Stimulated activated naive CD8-positive, alpha-beta T cell treated with anti-CD3 and anti-CD28 coated beads, Interleukin-15, amount 100 ng/mL, for 72 hours (primary cell): ENCODE results near the gene DCAF5.

ENCODE experiments used
- ATAC-seq: fragments of 150-1000 bp; cut with Tn5 transposase; 2 replicates; pipeline ENCODE4 v1.10.0; 2021; ENCODE audit warnings: mild to moderate bottlenecking, moderate library complexity
- DNase-seq, 2 donors: peaks; one replicate each; pipeline ENCODE4 v3.0.0; 2021 to 2022
- H3K27ac Mint-ChIP-seq, 2 donors: one replicate each; pipeline ENCODE4 v1.8.0; 2022; ENCODE audit warnings: mild to moderate bottlenecking in 2 of 2, mixed read lengths in 2 of 2, moderate library complexity in 2 of 2
- H3K27me3 Mint-ChIP-seq: one replicate; pipeline ENCODE4 v1.8.0; 2022; ENCODE audit warnings: mixed read lengths
- H3K4me1 Mint-ChIP-seq: one replicate; pipeline ENCODE4 v1.8.0; 2022; ENCODE audit warnings: mild to moderate bottlenecking, mixed read lengths
- H3K4me3 Mint-ChIP-seq, 2 donors: one replicate each; pipeline ENCODE4 v1.8.0; 2022; ENCODE audit warnings: mild to moderate bottlenecking in 2 of 2, mixed read lengths in 2 of 2, moderate library complexity in 1 of 2
- H3K9me3 Mint-ChIP-seq, 2 donors: one replicate each; pipeline ENCODE4 v1.8.0; 2022; ENCODE audit warnings: mixed read lengths in 2 of 2

DCAF5 gene

DNA sequence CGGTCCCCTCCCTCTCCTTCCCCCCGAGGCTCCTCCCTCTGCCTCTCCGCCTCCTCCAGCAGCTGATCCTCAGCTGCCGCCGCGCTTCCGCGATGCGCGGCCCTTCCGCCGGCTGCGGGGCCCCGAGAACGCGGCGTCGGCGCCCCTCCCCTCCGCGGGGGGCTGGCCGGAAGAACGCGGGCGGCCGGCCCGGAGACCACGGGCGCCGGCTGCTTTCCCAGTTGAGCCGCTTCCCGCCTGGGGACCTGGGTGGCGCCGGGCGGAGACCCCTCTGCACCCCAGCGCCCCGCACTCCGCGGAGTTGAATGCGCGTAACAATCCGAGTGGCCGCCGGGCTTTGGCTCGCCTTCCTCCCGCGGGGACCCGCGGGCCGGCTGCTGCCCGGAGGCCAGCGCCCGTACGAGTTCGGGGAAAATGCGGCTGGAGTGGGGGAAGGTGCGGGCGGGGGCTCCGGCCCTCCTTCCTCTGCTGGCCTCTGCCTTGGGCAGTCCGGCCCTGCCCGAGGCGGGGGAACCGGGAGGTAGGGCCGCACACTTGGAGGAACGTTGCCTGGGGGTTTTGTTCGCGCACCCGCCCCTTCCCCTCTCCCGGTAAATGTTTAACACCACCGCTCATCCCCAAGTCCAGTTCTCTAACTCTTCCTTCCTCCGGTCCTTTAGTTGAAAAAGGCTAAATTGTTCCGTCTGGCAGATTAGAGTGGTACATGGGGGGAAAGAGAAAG lies 393 bp upstream of the DCAF5 start:
- Mint-ChIP-seq H3K9me3 (no peaks in the 10 kb centered on the region), H3K27ac (peak overlapping the region; percentile 63 to 80), H3K4me3 (peak overlapping the region; percentile 91 to 96), H3K27me3 (no peaks in the 10 kb centered on the region), H3K4me1 (peaks cover 34% of the 10 kb centered on the region)
- peak; percentile 94 for ATAC-seq
- peak; percentile 89 to 92 for DNase-seq

DNA sequence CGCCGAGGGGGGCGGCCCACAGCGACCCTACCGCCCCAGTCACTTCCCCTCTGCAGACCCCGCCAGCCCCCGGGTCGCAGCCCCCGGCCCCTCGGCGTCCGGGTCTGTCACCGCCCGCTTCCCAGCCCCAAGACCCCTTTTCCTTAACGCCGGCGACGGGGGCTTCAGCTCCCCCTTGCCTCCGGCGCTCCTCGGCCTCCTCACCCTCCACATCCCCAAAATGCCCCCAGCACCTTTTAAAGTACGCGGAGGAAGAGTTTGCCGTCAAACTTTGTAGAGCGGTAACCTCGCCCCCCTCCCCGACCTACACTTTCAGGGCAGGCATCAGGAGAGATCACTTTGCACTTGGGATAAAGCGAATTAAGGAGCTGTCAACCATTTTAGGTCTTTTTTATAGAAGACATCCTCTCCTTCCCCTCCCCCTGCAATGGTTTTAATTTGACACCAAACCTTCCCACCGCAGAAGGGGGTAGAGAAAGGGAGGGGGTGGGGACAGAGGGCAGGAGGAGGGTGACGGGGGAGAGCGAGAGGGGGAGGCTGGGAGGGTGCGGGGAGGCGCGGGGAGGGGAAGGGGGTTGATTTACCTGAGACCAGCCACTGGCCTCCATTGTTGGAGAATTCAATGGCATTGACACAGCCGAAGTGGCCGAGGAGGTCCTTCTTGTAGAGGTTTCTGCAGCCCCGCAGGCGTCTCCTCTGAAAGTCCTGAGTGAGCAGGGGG lies 578 bp downstream of the DCAF5 start:
- peak; percentile 45 for ATAC-seq
- no peaks in the 10 kb centered on the region for H3K9me3 Mint-ChIP-seq
- peaks cover 44% of the 10 kb centered on the region for H3K4me1 Mint-ChIP-seq
- DNase-seq, result peak in 1 of 2 donors; percentile 24
- H3K27me3 Mint-ChIP-seq, result no peaks in the 10 kb centered on the region
- peak overlapping the region; percentile 91 to 96 for H3K4me3 Mint-ChIP-seq
- peak overlapping the region; percentile 98 for H3K27ac Mint-ChIP-seq

DNA sequence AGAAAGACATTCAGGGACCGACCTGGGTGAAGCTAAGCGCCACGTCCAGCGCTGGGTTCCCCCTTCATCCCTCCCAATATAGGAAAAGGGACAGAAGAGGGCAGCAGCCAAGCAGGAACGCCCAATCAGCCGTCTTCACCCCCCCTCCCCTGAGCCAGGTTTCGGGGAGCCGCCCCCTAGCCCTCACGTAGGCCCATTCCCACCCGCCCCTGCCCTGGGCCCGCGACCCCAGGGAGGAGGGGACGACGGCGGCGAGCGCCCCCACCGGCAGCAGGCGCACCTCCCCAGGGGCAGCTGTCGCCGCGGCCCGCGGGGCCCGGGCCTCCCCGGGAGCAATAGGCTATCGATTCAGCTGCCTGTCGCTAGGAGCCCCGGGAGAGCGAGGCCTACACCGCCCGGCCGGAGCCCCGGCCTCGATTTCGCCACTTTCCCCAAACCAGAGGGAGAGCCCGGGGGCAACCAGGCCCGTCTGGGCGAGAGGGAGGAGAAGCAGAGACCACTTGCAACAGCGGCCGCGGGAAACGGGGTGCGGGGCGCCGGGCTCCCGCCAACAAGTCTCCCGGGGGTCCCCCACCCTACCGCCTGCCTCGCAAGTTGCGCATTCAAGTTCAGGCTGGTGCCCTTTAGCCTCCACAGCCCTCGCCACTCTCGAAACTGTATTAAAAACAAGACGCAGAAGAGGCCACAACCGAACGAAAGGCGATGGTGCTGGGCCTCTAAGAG lies 1.3 kb downstream of the DCAF5 start:
- H3K9me3 Mint-ChIP-seq, result no peaks in the 10 kb centered on the region
- DNase-seq (peak; percentile 81 to 86), ATAC-seq (peak; percentile 78)
- H3K4me1 Mint-ChIP-seq, result peaks cover 46% of the 10 kb centered on the region
- no peaks in the 10 kb centered on the region for H3K27me3 Mint-ChIP-seq
- H3K4me3 Mint-ChIP-seq, result peak overlapping the region; percentile 91 to 96
- H3K27ac Mint-ChIP-seq, result peak overlapping the region; percentile 98

DNA sequence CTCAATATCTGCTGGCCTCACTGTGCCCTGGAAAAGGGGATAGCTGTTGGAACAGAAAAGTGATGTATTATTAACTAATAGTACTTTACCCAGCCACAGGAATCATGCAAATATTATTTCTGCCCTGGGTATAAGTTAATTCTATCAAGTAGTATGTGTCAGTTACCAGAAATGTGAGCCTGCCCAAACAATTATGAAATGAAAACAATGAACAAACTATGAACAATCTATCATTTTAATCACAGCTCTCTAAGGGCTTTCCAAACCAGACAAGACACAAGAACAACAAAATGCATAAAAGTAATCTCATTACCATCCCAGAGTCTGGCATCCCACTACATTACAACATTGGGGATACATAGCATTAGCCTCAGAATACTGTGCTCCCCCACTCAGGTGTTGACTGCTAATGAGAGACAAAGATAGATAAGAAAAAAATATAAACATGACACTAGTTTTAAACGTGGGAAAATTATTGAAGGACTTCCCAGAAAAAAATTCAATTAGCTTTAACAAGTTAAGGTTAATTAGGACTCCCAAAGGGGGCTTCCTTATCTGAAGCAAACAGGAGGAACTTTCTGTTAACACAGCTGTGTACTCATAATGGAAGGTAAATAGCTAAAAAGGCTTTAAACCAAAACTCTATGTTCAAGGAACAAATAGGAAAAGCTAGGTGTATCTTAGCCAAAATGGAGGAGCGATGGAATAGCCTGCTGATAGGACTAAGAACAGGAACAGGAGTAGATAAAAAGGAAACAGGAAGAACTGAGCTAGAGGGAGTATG lies 3.3 kb downstream of the DCAF5 start:
- ATAC-seq, result no peak
- Mint-ChIP-seq H3K4me3 (peak overlapping the region; percentile 91 to 96), H3K27ac (peak overlapping the region; percentile 27 to 78), H3K27me3 (no peaks in the 10 kb centered on the region), H3K4me1 (peaks cover 56% of the 10 kb centered on the region), H3K9me3 (no peaks in the 10 kb centered on the region)
- DNase-seq, result no peak

DNA sequence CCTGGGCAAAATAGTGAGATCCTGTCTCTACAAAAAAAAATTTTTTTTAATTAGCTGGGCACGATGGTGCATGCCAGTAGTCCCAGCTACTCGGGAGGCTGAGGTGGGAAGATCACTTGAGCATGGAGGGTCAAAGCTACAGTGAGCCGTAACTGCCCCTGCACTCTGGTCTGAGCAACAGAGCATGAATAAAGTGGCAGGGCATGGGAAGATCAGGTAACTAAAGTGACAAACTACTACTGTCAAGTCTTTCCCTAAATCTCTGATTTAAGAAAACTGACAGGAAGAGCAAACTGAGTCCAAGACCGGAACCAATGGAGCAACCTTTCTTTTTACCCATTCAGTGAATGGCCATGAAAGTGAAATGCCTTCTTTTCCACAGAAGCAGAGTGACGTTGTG lies 10.8 kb downstream of the DCAF5 start:
- ATAC-seq (no peak), DNase-seq (no peak)
- Mint-ChIP-seq H3K27me3 (no peaks in the 10 kb centered on the region), H3K4me3 (no peak overlapping the region), H3K4me1 (peaks cover 59% of the 10 kb centered on the region), H3K9me3 (no peaks in the 10 kb centered on the region), H3K27ac (no peak overlapping the region)

DNA sequence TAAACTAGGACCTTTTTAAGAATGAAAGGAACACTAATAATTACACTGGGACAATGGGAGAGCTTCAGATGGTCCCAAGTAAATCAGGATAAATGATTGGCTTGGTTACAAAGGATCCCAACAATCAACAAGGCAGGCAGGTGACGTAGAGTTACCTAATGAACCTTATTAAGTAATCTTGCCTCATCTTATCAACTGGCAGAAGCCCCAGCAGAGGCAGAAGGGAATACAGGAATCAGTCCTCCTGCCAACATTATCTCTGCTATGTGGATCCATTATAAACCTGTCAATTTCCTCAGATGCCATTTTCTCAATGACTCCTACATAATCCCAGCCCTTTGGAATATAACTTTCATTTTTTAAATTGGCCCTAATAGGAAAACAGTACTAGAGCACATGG lies 11.4 kb downstream of the DCAF5 start:
- H3K9me3 Mint-ChIP-seq, result no peaks in the 10 kb centered on the region
- H3K27ac Mint-ChIP-seq, result no peak overlapping the region
- no peak for ATAC-seq
- H3K4me1 Mint-ChIP-seq, result peaks cover 61% of the 10 kb centered on the region
- H3K27me3 Mint-ChIP-seq, result no peaks in the 10 kb centered on the region
- DNase-seq, result no peak
- H3K4me3 Mint-ChIP-seq, result no peak overlapping the region

DNA sequence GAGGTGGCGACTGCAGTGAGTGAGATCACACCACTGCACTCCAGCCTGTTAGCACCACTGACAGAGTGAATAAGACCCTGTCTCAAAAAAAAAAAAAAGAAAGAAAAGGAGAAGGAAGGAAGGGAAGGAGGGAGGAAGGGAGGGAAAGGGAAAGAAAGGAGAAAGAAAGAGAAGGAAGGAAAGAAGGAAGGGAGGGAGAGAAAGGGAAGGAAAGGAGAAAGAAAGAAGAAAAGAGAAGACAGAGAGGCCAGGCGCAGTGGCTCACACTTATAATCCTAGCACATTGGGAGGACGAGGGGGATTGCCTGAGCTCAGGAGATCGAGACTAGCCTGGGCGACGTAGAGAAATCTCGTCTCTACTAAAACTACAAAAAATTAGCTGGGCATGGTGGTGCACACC lies 13.2 kb downstream of the DCAF5 start:
- no peak for DNase-seq
- H3K4me1 Mint-ChIP-seq, result peaks cover 52% of the 10 kb centered on the region
- H3K27me3 Mint-ChIP-seq, result no peaks in the 10 kb centered on the region
- H3K9me3 Mint-ChIP-seq, result no peaks in the 10 kb centered on the region
- no peak for ATAC-seq
- H3K27ac Mint-ChIP-seq, result no peak overlapping the region
- no peak overlapping the region for H3K4me3 Mint-ChIP-seq

DNA sequence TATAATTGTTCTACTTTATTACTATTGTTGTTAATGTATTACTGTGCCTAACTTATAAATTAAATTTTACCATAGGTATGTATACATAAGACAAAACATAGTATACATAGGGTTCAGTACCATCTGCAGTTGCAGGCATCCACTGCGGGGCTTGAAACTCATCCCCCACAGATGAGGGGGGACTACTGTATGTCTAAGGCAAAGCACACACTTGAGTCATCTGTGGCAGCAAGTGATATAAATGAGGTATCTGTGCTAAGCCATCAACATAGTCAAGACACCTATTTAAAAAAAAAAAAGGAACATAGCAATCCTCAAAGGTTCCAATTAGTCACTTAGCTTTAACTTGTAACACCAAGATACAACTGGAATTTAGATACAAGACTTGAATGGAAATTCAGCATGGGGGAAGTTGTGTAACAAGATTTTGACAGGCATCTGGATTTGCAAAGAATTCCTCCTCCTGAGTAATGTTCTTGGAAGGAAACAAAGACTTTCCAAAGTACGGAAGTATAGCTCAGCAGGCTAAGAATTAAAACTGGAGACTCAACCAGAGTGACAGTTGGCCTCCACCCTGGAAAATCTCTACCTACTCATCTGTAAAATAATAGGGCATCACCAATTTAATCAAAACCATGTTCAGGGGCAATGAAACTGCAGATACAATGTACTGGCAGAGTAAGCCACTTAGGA lies 14.9 kb downstream of the DCAF5 start:
- ATAC-seq (peak; percentile 96), DNase-seq (peak in 1 of 2 donors; percentile 61)
- H3K4me1 Mint-ChIP-seq, result peaks cover 63% of the 10 kb centered on the region
- no peaks in the 10 kb centered on the region for H3K27me3 Mint-ChIP-seq
- H3K27ac Mint-ChIP-seq, result peak overlapping the region in 1 of 2 donors; percentile 57
- no peaks in the 10 kb centered on the region for H3K9me3 Mint-ChIP-seq
- peak overlapping the region in 1 of 2 donors; percentile 61 for H3K4me3 Mint-ChIP-seq

DNA sequence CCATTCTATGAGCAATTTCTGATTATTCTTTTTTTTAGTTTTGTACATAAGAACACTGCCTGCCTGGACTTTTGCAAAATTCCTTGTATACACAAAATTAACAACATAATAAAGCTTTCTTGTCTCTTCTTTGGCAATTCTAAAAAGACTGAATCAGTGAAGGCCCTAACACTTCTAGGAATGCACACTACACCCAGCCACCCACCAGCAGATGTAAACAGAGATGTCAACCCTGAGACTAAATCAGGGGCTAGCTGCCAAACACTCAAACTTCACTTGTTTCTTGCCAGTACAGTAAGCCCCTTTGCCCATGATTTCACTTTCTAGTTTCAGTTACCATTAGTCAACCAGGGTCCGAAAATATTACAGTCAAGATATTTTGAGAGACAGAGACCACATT lies 15.5 kb downstream of the DCAF5 start:
- ATAC-seq, result peak; percentile 56
- H3K4me3 Mint-ChIP-seq, result peak overlapping the region; percentile 30 to 66
- H3K27ac Mint-ChIP-seq, result peak overlapping the region; percentile 62 to 84

DNA sequence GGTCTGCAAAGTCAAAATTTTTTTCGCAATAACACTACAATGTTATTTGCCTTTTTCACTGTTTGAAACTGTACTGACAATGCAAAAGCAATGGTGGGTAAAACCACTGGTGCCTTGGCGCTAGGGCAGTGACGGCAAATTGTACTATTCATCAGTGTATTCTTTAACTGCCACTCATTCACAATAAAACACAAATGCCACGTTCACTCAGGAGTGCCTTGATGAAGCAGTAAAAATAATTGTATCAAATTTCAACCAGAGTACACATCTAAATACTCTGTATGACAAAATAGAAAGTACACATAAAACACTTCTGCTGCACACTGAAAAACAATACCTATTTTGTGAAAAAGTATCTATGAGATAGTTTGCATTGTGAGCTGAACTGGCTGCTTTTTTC lies 17.8 kb downstream of the DCAF5 start:
- no peaks in the 10 kb centered on the region for H3K27me3 Mint-ChIP-seq
- no peak overlapping the region for H3K4me3 Mint-ChIP-seq
- H3K27ac Mint-ChIP-seq, result no peak overlapping the region
- peaks cover 75% of the 10 kb centered on the region for H3K4me1 Mint-ChIP-seq
- DNase-seq (no peak), ATAC-seq (no peak)
- H3K9me3 Mint-ChIP-seq, result no peaks in the 10 kb centered on the region

More for the DNA sequence above, 15.5 kb downstream of the DCAF5 start:
- H3K27me3 Mint-ChIP-seq, result no peaks in the 10 kb centered on the region
- DNase-seq, result peak in 1 of 2 donors; percentile 33
- peaks cover 63% of the 10 kb centered on the region for H3K4me1 Mint-ChIP-seq
- H3K9me3 Mint-ChIP-seq, result no peaks in the 10 kb centered on the region

DNA sequence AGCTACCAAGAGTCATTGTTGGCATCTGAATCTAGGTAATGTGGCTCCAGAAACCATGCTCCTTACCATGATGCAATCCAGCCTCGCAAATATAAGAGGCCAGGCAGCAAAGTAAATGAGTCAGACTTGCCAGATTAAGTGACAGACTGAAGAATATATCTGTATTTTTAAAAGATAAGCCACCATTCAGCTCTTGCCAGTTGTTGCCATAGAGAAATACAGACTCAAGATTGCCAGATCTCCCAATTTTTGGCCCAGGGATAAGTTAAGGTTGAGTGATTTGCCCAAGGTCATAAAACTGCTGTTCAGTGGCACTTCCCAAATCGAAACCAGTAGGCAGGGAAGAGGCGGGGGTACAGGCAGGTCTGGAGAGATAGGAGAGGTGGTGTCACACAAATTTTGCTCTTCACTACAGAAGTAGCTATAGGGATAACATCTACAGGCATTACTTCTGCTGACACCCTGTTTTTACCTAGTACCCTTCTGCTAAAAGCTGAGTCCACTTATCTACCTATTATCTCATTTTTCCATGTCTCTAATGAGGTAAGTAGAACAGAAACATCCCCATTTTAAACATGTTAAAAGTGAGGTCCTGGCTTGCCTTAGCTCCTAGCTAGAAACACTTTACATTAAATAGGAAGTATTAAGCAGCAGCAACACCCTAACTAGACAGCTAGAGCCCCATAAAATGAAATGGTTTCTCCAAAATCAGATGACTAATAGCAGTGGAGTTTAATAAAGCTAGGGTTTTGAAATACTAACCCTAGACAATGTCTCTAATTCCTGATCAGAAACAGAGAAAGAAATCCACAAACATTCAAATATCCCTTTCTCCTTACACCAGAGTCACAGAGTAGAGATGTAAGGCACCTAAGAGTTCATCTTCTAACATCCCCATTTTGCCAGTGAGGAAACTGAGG lies 19.5 kb downstream of the DCAF5 start:
- DNase-seq (peak; percentile 43 to 61), ATAC-seq (peak; percentile 79)
- H3K27me3 Mint-ChIP-seq, result no peaks in the 10 kb centered on the region
- H3K4me1 Mint-ChIP-seq, result peaks cover 73% of the 10 kb centered on the region
- H3K4me3 Mint-ChIP-seq, result peak overlapping the region; percentile 78 to 81
- H3K27ac Mint-ChIP-seq, result peak overlapping the region; percentile 99 to 100
- H3K9me3 Mint-ChIP-seq, result no peaks in the 10 kb centered on the region

DNA sequence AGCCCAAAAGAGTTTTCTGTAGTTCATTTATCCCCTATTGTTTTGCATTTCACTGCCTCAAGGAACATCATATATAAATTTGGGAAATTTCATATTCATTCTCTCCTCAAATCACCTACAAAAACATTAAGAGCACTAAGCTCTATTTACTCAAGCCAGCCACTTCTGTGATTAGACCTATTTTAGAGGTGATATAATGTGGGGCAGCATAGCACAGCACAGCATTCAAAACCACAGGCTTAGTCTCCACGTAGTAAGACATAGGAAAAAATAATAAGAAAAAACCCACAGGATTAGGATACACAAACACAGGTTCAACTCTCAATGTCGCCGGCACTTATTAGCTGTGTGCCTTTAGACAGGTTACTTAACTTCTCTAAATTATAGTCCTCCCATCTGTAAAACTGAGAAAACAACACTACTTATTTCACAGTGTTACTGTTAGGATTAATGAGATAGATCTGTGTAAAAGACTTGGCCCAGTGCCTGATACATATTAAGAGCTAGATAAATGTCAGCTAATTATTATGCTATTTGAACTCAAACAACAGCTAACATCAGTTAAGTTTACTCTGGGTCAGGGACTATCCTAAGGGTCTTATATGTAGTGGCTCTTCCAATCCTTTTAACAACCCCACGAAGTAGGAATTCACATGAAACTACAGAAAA lies 20.3 kb downstream of the DCAF5 start:
- H3K27ac Mint-ChIP-seq, result peak overlapping the region; percentile 99 to 100
- H3K4me3 Mint-ChIP-seq, result peak overlapping the region; percentile 78 to 81
- peaks cover 67% of the 10 kb centered on the region for H3K4me1 Mint-ChIP-seq
- no peaks in the 10 kb centered on the region for H3K27me3 Mint-ChIP-seq
- no peak for ATAC-seq
- H3K9me3 Mint-ChIP-seq, result no peaks in the 10 kb centered on the region
- DNase-seq, result no peak

DNA sequence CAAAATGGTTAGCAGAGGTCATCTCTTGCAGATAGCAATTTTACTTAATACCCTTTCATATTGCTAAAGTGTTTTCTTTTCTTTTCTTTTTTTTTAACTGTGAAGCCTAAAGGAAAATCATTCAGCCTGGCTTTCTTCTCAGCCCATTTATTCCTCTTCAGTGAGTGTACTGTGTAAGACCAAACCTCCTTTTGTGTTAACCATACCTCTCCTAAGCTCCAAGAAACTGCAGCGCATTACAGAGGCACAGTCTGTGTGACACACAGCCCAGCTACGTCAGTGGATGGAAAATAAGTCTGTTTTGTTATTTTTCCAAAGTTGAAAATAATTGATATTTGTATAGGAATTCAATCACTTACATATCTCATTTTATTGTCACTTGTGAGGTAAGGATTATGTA lies 21.7 kb downstream of the DCAF5 start:
- H3K27ac Mint-ChIP-seq, result no peak overlapping the region
- H3K27me3 Mint-ChIP-seq, result no peaks in the 10 kb centered on the region
- ATAC-seq (no peak), DNase-seq (no peak)
- H3K4me1 Mint-ChIP-seq, result peaks cover 69% of the 10 kb centered on the region
- no peak overlapping the region for H3K4me3 Mint-ChIP-seq
- no peaks in the 10 kb centered on the region for H3K9me3 Mint-ChIP-seq
